Fibroblast of lung (primary cell): ENCODE data around the gene CRABP1.

Source experiments
- EZH2 ChIP-seq: IDR thresholded peaks from 2 replicates; pipeline ENCODE4 v1.5.1; 2012; ENCODE audit warnings: low read length, control low read depth, mild to moderate bottlenecking; ENCODE audit errors: missing control alignments
- TF ChIP-seq, protein P1 (sequence below), 2 donors: IDR thresholded peaks in 1 of 2; conservative IDR thresholded peaks in 1 of 2; 1 replicate in 1 of 2; 2 replicates in 1 of 2; pipeline ENCODE4 v1.5.1; 2011 to 2012; ENCODE audit warnings: low read length in 2 of 2, control low read depth in 1 of 2, inconsistent platforms in 1 of 2, low read depth in 1 of 2, mild to moderate bottlenecking in 1 of 2

DNA sequence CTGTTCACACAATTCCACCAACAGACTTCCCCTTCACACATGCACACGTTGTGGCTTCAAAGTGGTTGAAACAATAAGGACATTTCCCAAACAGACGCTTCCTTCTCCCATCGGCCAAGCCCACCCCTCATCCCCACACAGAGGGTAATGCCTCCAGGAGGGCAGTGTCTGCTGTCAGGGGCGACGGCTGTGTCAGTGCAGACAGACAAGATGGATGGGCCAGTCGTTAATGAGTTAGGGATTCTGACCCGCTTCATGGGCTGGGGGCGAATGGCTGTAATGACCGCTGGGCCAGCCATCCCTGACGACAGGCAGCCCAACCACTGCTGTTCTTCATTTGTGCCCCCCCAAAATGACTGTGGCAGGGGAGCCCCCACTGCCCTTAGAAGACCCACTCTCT, 20.6 kb upstream of the CRABP1 start:
- TF ChIP-seq, protein P1, sequence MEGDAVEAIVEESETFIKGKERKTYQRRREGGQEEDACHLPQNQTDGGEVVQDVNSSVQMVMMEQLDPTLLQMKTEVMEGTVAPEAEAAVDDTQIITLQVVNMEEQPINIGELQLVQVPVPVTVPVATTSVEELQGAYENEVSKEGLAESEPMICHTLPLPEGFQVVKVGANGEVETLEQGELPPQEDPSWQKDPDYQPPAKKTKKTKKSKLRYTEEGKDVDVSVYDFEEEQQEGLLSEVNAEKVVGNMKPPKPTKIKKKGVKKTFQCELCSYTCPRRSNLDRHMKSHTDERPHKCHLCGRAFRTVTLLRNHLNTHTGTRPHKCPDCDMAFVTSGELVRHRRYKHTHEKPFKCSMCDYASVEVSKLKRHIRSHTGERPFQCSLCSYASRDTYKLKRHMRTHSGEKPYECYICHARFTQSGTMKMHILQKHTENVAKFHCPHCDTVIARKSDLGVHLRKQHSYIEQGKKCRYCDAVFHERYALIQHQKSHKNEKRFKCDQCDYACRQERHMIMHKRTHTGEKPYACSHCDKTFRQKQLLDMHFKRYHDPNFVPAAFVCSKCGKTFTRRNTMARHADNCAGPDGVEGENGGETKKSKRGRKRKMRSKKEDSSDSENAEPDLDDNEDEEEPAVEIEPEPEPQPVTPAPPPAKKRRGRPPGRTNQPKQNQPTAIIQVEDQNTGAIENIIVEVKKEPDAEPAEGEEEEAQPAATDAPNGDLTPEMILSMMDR (conservative IDR thresholded peaks at IDR 0.05 in 1 of 2, IDR thresholded peaks at IDR 0.05 in 1 of 2; ENCODE audit: low read depth in 1 of 2, low read length in 2 of 2) = no peak
- no peak for TF ChIP-seq EZH2
